HG03439 (cell line): ENCODE data around the gene SLC1A7.

Source experiments
- ATAC-seq: cut with Tn5 transposase; IDR thresholded peaks from one replicate; pipeline ENCODE4 v1.9.1; 2021; ENCODE audit warnings: mild to moderate bottlenecking, moderate library complexity; ENCODE audit not compliant: unreplicated experiment

SLC1A7 gene

GRCh38 chr1:53160924-53161378 is 18.5 kb upstream of the SLC1A7 start:
- ATAC-seq: no peak

GRCh38 chr1:53158900-53159299 is 16.5 kb upstream of the SLC1A7 start:
- ATAC-seq: no peak

GRCh38 chr1:53156783-53157182 is 14.3 kb upstream of the SLC1A7 start:
- no peak for ATAC-seq

GRCh38 chr1:53155945-53156344 is 13.5 kb upstream of the SLC1A7 start:
- ATAC-seq: no peak

- no peak for ATAC-seq
These were observed 13.1 kb upstream of the SLC1A7 start for GRCh38 chr1:53155534-53155933.

GRCh38 chr1:53154859-53155438 is 12.5 kb upstream of the SLC1A7 start:
- no peak for ATAC-seq

GRCh38 chr1:53153752-53154151 is 11.3 kb upstream of the SLC1A7 start:
- ATAC-seq: no peak

GRCh38 chr1:53148123-53148522 is 5.7 kb upstream of the SLC1A7 start:
- ATAC-seq: no peak

- ATAC-seq: no peak
These were observed 4.7 kb upstream of the SLC1A7 start for GRCh38 chr1:53147174-53147573.

GRCh38 chr1:53145942-53146708 is 3.7 kb upstream of the SLC1A7 start:
- no peak for ATAC-seq

- ATAC-seq: no peak
These were observed 3.1 kb upstream of the SLC1A7 start for GRCh38 chr1:53145619-53145941.

- ATAC-seq: no peak
These were observed 2.7 kb upstream of the SLC1A7 start for GRCh38 chr1:53145051-53145600.

- ATAC-seq: no peak
These were observed 1.8 kb upstream of the SLC1A7 start for GRCh38 chr1:53144201-53144600.

- ATAC-seq: no peak
These were observed 1.1 kb upstream of the SLC1A7 start for GRCh38 chr1:53143527-53143926.

- ATAC-seq: no peak
These were observed 867 bp downstream of the SLC1A7 start for GRCh38 chr1:53141487-53142055.

- no peak for ATAC-seq
These were observed 2.0 kb downstream of the SLC1A7 start for GRCh38 chr1:53140451-53140850.

GRCh38 chr1:53139951-53140361 is 2.5 kb downstream of the SLC1A7 start:
- no peak for ATAC-seq

GRCh38 chr1:53138991-53139884 is 3.2 kb downstream of the SLC1A7 start:
- ATAC-seq: no peak

GRCh38 chr1:53137729-53138128 is 4.7 kb downstream of the SLC1A7 start:
- no peak for ATAC-seq

GRCh38 chr1:53135735-53136114 is 6.7 kb downstream of the SLC1A7 start:
- no peak for ATAC-seq
